ENCODE results near the gene ZMAT5.

The ZMAT5 gene

DNA sequence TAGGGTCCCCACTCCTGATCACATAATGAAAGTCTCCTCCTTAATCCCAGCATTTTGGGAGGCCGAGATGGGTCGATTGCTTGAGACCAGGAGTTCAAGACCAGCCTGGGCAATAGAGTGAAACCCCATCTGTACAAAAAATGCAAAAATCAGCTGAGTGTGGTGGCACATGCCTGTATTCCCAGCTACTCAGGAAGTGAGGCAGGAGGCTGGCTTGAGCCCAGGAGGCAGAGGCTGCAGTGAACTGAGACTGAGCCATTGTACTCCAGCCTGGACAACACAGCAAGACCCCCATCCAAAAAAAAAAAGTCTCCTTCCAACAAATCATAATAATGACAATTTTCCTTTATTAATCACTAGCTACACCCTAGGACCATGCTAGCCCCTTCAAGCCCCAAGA is 15.1 kb downstream of the ZMAT5 start:
- DNase-seq, result no peak

DNA sequence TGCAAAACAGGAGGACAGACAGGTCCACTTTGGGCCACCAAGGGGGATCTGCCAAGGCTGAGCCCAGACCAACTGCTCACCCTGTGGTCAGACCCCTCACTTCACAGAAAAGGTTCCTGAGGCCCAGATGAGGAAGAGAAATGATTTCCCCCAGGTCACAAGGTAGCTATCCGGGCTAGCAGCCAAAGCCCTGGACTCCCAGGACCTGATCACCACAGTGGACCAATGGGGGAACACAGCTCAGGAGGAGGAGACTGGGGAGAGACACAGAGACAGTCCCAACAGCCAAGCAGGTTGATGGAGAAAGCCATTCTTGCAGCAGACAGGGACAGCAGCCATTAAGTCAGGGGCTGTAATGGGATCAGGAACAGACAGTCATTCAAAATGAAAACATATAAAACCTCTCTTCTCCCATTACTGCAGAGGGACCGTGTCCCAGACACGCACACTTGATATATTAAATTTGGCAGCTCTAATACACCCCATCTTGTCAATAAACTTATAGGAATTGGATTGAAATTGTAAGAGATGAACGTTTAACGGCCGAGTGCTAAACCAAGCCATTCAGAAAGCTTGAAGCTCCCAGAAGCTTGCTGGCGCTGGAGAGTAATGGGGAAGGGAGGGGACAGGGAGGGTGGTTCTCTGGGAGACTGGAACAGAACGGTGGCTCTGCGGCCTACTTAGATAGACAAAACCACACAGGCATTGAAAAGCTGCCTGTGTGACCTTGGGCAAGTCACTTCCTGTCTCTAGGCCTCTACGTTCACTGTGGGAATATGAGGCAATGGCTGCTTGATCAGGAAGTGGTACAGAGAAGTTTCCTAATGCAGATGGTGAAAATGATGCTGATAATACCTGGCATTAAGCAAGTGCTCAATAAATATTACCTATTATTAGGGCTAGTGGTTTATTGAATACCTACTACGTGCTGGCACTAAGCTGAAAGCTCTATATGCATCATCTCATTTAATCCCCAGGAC is 16.0 kb downstream of the ZMAT5 start:
- no peak for DNase-seq

DNA sequence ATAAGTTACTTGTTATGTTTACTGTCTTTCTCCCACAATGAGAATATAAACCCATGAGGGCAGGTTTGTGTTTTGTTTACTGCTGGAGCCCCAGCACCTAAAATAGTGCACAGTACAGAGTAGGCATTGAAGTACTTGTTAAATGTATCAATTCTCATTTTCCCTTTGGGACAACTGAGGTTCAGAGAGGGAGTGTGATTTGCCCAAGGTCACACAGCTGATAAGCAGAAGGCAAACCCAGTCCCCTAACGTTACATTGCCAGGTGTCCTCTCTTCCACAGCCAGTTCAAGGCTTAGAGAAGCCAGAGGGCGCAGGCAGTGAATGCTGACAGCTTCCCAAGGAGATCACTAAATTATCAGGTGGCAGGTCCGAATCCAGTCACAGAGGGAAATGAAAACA is 16.8 kb downstream of the ZMAT5 start:
- DNase-seq, result no peak

DNA sequence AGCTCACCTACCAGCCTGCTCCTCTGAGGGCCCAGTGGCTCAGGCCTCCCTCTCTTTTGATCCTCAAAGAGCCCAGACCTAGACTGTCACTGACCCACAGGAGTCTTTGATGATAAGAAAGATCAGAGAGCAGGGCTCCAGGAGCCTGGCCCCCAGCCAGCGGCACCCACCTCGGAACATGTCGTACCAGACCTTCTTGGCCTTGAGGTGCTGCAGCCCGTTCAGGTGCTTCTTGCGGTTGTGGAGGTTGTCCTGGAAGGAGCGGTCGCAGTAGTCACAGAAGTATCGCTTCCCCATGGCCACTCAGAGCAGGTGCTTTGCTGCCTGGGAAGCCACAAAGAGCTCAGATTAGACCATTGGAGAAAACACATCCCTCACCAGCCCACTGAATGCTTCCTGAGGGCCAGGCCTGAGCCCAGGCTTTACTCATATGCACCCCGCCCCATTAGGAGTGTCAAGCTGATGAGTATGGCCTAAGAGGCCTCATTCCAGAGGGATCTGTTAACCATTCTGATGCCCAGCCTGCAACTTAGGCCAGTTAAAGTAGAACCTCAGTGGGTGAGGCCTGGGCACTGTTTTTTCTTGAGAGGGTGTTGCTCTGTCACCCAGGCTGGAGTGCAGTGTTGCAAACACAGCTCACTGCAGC is 18.4 kb downstream of the ZMAT5 start:
- DNase-seq, result no peak

DNA sequence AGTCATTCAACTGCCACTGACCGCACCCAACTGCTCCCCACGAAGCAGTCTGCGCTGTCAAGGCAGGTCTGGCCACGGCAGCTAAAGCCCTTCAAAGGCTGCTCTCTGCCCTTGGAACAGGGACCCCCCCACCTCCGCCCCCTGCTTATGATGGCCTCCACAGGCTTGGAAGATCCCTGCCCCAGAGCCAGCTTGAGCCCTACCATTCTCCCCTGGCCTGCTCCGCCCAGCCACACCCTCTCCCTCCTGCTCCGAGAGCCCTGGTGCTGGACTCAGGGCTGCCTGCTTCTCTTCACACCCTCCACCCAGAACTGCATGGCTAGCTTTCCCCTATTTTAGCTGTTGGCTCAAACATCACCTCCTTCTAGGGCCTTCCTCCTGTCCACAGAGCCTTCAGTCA is 19.0 kb downstream of the ZMAT5 start:
- DNase-seq, result no peak

DNA sequence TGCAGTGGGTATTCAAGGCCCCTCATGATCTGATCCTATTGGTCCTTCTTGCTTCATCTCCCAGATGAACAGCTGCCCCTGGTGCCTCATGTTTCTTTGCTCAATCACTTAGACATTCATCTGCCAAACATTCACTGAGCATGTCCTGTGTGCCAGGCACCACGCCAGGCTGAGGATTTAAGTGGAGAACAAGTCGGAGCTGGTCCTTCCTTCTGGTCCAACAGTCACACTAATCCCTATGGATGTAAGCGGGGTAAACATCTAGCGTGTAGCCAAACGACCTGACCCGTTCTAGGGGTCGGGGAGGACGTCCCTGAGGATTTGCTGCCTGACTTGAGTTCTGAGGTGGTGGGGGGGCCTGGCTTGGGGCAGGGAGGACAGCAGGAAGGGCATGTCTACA is 21.9 kb downstream of the ZMAT5 start:
- DNase-seq, result no peak

DNA sequence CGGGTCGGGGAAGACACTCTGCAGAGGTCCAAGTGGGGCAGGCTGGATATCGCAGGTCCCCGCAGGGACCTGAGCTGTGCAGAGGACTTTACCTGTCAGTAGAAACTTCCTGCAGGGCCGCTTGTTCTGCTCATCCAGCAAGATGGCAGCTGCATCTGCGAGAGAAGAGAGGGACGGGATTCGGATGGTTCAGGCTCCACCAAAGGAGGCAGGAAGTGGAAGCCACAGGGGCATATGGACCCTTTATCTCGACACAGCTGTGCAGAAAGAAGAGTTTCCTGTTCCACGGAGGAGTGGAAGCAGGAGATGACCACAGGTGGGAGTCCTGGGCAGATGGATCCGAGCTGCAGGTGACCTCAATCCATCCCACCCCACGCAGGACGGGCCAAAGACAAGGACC is 24.5 kb downstream of the ZMAT5 start:
- peak; percentile 49 for DNase-seq

DNA sequence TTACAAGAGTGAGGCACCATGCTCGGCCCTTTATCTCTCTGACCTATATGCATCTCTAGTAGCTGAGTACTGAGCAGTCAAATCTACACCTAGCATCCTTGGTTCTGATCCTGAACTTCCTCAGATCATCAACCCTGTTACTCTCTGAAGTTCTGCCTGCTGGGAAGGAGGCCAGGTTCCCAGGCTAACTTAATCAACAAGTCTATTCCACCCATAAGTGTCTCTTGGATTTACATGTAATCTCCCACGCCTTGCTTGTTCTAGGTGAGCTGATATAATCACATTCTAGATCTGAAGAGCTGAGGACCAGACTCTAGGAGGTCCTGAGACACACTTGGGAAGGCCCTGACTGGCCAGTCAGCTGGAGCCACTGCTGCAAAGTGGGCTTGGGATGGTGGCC is 24.9 kb downstream of the ZMAT5 start:
- no peak for DNase-seq

DNA sequence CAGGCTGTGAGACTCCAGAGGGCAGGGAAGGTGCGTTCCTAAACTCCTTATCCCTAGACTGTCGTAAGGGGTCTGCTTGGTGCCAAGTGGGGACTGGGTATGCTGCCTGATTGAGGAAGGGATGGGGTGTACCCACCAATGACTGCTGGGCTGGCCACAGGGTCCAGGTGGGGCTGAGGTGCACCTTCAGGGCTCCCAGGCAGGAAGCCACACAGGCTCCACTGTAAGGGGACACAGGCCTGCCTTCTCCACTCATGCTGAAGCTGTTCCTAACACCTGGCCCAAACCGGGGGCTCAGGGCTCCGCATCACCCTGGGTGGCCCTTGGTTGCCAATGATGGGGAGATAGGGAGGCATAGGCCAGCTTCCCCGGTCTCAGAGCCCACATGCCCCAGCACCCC is 26.6 kb downstream of the ZMAT5 start:
- DNase-seq, result no peak

DNA sequence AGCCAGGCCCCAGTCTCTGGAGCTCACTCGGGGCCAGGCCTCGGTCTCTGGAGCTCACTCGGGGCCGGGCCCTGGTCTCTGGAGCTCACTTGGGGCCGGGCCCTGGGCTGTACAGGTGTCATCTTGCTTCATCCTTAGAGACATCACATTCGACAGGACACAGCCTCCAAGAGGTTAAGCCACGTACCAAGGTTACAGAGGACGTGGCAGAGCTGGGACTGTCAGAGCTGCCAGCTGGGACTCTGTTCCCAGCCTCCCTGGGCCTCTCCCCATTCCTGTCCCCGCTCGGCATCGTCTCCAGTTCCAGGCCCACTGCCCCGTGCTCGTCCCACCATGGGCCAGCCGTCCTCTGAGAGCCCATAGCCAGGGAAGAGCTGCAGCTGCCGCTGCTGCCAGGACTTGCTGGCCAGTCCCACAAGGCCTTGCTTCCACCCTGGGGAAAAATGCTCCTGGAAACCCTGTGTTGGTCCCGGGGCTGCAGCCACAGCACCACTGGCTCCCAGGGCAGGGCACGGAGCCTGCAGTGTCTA is 27.4 kb downstream of the ZMAT5 start:
- DNase-seq, result no peak

DNA sequence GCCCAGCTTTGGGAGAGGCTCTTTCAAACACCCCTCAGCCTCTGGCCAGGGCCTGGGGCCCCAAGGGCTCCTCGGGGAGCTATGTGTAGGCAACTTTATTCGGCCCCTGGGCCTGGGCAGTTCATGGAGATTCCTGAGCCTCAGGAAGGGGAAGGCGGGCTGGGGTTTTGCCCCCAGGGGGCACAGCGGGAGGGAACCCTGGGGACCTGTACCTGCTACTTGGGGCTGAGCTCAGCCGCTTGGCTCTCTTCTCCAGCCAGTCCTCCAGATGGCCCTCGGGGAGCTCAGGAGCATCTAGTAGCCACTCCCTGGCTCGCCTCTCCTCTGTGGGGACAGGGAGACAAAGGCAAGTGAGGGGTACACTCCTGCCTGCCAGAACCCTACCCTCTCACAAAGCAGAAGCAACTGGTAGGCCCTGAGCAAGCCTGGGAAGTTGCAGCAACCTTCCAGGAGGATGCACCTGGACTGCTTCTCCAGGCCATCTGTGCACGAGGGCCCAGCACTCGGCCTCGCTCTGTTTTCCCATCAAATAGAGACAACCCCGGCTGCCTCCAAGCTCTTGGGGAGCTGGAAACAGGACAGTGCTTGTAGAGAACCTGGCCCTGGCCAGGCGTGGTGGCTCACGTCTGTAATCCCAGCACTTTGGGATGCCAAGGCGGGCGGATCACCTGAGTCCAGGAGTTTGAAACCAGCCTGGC is 28.5 kb downstream of the ZMAT5 start:
- no peak for DNase-seq

DNA sequence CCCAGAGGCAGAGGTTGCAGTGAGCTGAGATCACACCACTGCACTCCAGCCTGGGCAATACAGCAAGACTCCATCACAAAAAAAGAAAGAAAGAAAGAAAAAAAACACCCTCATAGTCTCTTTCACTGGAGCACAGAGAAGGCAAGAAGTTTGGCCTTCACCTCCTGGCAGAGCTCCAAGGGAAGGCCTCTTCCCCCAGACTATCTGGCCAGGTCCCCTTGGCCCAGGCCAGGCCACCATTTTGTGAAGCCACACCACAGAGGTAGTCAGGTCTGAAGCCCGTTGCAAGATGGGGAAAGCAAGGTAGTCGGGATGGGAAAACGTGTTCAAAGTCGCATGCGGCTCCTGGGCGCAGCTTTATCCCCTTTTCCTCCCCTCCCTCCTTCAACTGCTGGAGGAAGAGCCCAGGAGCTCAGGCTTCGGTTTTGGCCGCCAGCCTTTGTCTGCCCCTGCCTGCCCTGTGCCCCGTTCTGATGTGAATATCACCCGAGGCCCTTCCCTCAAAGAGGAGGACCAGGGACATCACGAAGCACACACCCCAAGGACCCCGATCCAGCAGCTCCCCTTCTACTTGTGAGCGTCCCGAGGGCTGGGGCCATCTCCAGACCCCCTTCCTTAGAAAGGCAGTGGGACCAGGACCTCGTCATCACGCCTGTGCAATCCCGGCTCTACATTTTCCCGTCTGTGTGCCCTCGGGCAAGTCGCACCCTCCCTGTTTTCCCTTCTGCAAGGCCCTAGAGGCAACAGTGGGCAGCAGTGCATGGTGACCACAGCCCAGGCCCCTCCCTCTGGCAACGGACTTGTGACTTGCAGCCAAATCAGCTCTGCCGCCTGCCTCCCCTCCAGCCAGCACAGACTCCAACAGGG is 29.3 kb downstream of the ZMAT5 start:
- DNase-seq, result no peak

DNA sequence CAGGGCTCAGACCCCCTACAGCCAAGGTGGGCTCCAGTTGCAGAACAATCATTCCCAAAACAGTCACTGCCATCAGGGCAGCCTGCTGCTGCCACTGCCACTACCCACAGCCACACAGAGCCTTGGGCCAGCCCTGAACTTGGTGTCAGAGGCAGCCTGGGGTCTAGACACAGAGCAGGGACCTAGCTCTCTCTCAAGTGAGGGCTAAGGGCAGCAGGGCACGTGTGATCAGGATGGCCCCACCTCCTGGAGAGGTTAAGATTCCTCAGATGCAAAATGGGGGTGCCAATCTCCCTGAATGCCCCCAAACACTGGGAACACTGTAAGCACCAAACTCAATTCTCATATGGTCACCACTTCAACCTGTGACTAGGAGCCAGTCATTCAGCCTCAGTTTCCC is 31.4 kb downstream of the ZMAT5 start:
- DNase-seq, result no peak

DNA sequence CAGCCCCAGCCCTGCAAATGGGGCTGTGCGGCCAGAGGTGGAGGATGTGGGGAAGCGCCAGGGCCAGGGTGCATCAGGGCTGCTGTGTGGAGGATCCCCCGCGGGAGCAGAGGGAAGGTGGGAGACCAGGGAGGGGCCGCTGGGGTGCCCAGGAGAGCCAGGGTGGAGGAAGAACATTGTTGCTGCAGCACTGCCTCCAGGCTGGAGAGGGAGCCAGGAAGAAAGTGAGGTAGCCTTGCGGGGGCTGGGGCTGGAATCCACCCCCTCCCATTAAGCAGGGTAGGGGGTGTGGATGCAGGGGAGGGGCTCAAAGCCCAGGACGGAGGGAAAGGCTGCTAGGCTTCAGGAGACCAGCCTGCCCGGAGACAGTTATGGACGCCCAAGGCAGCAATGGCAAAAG is 32.0 kb downstream of the ZMAT5 start:
- DNase-seq, result no peak

DNA sequence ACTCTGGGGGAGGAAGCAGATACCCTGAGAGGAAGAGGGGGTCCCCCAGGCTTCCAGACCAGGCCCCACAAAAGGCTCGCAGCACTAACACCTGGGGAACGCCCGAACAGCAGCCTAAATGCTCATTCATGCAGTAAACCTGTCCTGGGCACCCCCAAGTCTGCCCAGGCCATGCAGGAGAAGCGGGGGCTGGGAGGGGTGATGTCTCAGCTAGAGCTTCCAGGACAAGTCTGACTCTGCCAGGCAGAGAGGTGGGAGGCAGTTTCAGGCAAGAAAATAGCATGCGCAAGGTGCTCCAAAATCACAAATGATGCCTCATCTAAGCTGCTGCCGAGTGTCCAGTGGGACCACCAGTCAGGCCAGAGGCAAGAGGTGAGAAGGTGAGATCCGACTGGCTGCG is 32.4 kb downstream of the ZMAT5 start:
- no peak for DNase-seq

DNA sequence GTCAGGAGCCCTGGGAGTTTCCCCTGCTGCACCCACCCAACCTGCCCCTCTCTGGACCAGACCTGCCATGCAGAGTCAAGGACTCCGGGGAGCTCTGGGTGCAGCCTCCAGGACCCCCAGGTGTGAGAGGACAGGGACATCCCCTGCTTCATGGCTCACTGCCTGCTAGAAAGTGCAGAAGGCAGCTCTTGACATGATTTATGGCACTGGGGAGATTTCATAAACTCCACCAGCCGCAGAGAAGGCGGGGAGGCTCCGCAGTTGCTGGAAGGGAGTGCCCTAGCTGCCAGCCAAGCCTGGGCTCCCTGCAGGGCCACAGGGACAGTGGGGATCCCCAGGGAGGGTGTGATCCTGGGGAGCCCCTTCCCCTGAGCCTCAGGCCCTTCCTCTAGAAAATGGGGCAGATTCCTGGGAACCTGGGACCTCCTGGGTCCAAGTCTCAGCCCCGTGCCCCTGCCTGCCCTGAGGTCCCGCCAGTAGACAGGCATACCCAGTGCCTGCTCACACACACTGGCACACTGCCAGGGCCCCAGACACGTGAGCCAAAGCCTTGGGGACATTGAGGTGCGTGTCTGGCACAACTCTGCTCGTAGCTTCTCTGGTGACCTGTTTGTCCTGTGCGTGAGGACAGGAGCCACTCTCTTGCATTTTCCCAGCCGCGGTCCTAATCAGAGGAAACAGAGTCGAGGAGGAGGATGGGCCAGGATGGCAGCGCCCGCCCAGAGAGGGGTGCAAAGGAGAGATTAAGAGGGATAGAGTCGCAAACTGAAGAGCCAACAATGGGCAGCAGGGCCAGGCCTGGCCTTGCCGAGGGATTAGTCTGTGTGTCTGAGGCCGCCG is 33.2 kb downstream of the ZMAT5 start:
- no peak for DNase-seq

DNA sequence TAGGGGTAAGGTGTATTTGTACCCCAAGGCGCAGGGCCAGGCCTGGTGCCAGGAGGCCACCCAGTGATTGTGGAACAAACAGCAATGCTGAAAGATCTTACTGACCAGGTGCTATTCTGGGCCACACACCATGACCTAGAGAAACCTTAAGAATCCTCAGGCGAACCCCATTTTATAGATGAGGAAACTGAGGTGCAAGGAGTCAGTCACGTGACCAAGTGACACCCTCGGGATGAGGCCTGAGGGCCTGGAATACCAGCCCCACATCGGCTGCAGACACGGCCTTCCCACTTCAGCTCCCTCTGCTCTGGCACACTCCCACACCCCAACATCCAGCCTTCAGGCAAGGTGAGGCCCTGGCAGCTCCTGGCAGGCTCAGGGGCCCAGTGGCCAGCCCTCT is 33.9 kb downstream of the ZMAT5 start:
- no peak for DNase-seq

DNA sequence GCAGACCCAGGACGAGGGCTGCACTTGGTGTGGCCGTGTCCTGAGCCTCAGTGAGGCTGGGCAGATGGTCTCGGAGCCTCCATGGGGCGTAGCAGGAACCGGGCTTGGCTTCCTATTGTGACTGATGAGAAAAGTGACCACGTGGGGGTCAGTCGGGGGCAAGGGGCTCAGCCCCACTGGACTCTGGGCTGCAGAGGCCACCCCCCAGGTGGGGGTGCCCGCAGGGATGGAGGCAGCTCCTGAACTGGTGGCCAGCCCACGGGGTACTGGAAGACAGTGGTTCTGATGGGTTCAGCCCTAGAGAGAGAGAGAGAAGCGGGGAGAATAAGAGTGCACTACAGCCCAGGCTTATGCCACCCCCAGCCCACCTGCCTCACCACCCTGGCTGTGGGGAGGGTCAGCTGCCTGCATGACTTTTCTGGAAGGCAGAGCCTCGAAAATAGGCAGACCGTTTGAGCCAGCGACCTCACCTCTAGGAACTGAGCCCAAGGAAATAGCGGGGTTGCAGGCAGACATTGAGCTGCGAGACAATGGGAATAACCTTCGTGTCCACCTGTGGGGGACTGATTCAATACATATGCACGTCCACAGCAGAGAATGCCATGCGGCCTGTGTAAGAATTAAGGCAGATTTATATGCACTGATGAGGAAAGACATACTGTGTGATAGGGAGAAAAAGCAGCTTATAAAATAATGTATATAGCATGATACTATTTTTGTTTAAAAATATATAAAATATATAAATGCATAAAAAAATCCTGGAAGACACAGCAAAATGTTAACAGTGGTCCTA is 35.6 kb downstream of the ZMAT5 start:
- DNase-seq, result no peak

DNA sequence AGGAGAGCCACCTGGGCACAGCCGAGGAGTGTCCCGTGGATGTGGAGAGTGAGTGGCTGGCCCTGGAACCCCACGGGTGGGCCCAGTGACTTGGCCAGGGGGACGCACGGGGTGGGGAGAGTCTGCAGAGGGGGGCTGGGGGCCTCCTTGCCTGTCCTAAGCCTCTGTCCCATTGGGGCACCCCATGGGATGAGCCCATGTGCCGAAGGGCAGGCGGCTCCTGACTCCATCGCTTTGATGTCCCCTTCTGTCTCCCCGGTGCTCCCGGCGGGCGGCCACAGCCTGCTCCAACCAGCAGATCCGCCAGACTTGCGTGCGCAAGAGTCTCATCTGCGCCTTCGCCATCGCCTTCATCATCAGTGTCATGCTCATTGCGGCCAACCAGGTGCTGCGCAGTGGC is 37.6 kb downstream of the ZMAT5 start:
- no peak for DNase-seq

DNA sequence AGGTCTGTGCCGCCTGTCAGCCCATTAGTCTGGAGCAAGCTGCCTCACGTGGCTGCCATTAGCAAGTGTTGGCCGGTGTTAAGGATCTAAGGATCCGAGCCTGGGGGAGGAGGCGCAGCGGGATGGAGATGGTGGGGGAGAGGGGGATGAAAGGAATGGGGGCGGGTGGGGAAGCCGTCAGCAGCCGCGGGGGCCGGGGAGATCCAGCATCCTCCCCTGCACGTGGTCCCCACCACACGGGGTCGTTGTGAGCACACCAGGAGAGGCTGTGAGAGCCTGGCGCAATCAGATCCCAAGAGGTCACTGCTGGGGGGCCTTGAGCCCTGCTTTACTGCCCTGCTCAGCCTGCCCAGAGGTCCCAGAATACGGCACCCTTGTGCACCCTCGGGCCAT is 39.7 kb downstream of the ZMAT5 start:
- DNase-seq, result peak; percentile 76
